Ectodermal cell (in vitro differentiated cells): Measurements from ENCODE around the gene MTMR10.

Source experiments
- H3K27ac ChIP-seq: 2 replicates; pipeline ENCODE4 v1.7.0; 2013; ENCODE audit warnings: mild to moderate bottlenecking, low read depth, low read length; ENCODE audit not compliant: insufficient read depth, poor library complexity, severe bottlenecking
- H3K27me3 ChIP-seq: 2 replicates; pipeline ENCODE4 v1.7.0; 2013; ENCODE audit warnings: mild to moderate bottlenecking, low read length; ENCODE audit not compliant: insufficient read depth, control insufficient read depth, poor library complexity, severe bottlenecking
- H3K36me3 ChIP-seq: one replicate; pipeline ENCODE4 v1.7.0; 2013; ENCODE audit warnings: low read length; ENCODE audit not compliant: control insufficient read depth, insufficient read depth
- H3K4me1 ChIP-seq: one replicate; pipeline ENCODE4 v1.7.0; 2013; ENCODE audit warnings: low read length; ENCODE audit not compliant: control insufficient read depth, insufficient read depth
- H3K4me3 ChIP-seq: 2 replicates; pipeline ENCODE4 v1.7.0; 2013; ENCODE audit warnings: low read depth, low read length, control low read depth; ENCODE audit not compliant: insufficient read depth
- H3K9me3 ChIP-seq: 2 replicates; pipeline ENCODE4 v1.7.0; 2013; ENCODE audit warnings: mild to moderate bottlenecking, low read length, moderate library complexity; ENCODE audit not compliant: control insufficient read depth
- WGBS, 2 experiments: methylation state at CpG; one replicate each; pipeline ENCODE4 v1.1.7; 2013; ENCODE audit warnings: missing lambda C conversion rate in 2 of 2; 5-methylcytosine and 5-hydroxymethylcytosine counted together

Gene MTMR10

GRCh38 chr15:30963681-30964080 is 27.7 kb downstream of the MTMR10 start:
- H3K36me3 ChIP-seq: peaks cover 3% of the 10 kb centered on the region
- no peak overlapping the region for H3K27ac ChIP-seq
- 96 to 100% methylated on average over 2 of the region's 3 CpGs for WGBS, 2 experiments
- no peaks in the 10 kb centered on the region for H3K27me3 ChIP-seq
- no peak overlapping the region for H3K4me3 ChIP-seq
- no peaks in the 10 kb centered on the region for H3K4me1 ChIP-seq
- H3K9me3 ChIP-seq: no peaks in the 10 kb centered on the region

GRCh38 chr15:30962659-30963058 is 28.8 kb downstream of the MTMR10 start:
- Histone ChIP-seq H3K36me3 (peaks cover 12% of the 10 kb centered on the region), H3K4me3 (no peak overlapping the region), H3K4me1 (no peaks in the 10 kb centered on the region), H3K27ac (no peak overlapping the region), H3K27me3 (no peaks in the 10 kb centered on the region), H3K9me3 (no peaks in the 10 kb centered on the region)
- WGBS, 2 experiments: 96 to 98% methylated on average over 2 to 3 of the region's 3 CpGs

GRCh38 chr15:30962079-30962478 is 29.3 kb downstream of the MTMR10 start:
- Histone ChIP-seq H3K27me3 (no peaks in the 10 kb centered on the region), H3K4me1 (no peaks in the 10 kb centered on the region), H3K27ac (no peak overlapping the region), H3K4me3 (no peak overlapping the region), H3K36me3 (peaks cover 14% of the 10 kb centered on the region), H3K9me3 (no peaks in the 10 kb centered on the region)

- no peak overlapping the region for H3K4me3 ChIP-seq
- H3K36me3 ChIP-seq: peaks cover 15% of the 10 kb centered on the region
- no peaks in the 10 kb centered on the region for H3K27me3 ChIP-seq
- WGBS, 2 experiments: 89 to 95% methylated on average over 5 of the region's 5 CpGs
- no peak overlapping the region for H3K27ac ChIP-seq
- no peaks in the 10 kb centered on the region for H3K9me3 ChIP-seq
- H3K4me1 ChIP-seq: no peaks in the 10 kb centered on the region
Measured at GRCh38 chr15:30958219-30958618, 33.2 kb downstream of the MTMR10 start.

- Histone ChIP-seq H3K27me3 (no peaks in the 10 kb centered on the region), H3K27ac (no peak overlapping the region), H3K4me1 (no peaks in the 10 kb centered on the region), H3K9me3 (no peaks in the 10 kb centered on the region), H3K36me3 (peaks cover 23% of the 10 kb centered on the region), H3K4me3 (no peak overlapping the region)
- WGBS, 2 experiments: 94 to 98% methylated on average over 6 of the region's 6 CpGs
Measured at GRCh38 chr15:30956216-30957124, 35.0 kb downstream of the MTMR10 start.

- peaks cover 34% of the 10 kb centered on the region for H3K36me3 ChIP-seq
- 88% methylated on average over 1 of the region's 1 CpG; no CpG with 5 or more reads in 1 of the 2 experiments for WGBS, 2 experiments
- H3K9me3 ChIP-seq: no peaks in the 10 kb centered on the region
- H3K27me3 ChIP-seq: no peaks in the 10 kb centered on the region
- H3K4me3 ChIP-seq: no peak overlapping the region
- no peak overlapping the region for H3K27ac ChIP-seq
- H3K4me1 ChIP-seq: no peaks in the 10 kb centered on the region
Measured at GRCh38 chr15:30954674-30955073, 36.8 kb downstream of the MTMR10 start.

- no peak overlapping the region for H3K4me3 ChIP-seq
Measured at GRCh38 chr15:30953731-30954378, 37.6 kb downstream of the MTMR10 start.

GRCh38 chr15:30953183-30953582 is 38.2 kb downstream of the MTMR10 start:
- Histone ChIP-seq H3K9me3 (no peaks in the 10 kb centered on the region), H3K4me1 (no peaks in the 10 kb centered on the region), H3K36me3 (peaks cover 28% of the 10 kb centered on the region), H3K27ac (no peak overlapping the region), H3K27me3 (no peaks in the 10 kb centered on the region), H3K4me3 (no peak overlapping the region)
- 96 to 97% methylated on average over 6 to 7 of the region's 7 CpGs for WGBS, 2 experiments

More at GRCh38 chr15:30953731-30954378, 37.6 kb downstream of the MTMR10 start:
- no peak overlapping the region for H3K27ac ChIP-seq
- H3K4me1 ChIP-seq: no peaks in the 10 kb centered on the region
- 85 to 88% methylated on average over 7 of the region's 7 CpGs for WGBS, 2 experiments
- H3K27me3 ChIP-seq: no peaks in the 10 kb centered on the region
- H3K9me3 ChIP-seq: no peaks in the 10 kb centered on the region
- H3K36me3 ChIP-seq: peaks cover 34% of the 10 kb centered on the region

GRCh38 chr15:30943654-30944335 is 47.6 kb downstream of the MTMR10 start:
- 95 to 96% methylated on average over 7 to 8 of the region's 8 CpGs for WGBS, 2 experiments
- Histone ChIP-seq H3K9me3 (no peaks in the 10 kb centered on the region), H3K27ac (no peak overlapping the region), H3K36me3 (peaks cover 20% of the 10 kb centered on the region), H3K4me3 (no peak overlapping the region), H3K27me3 (no peaks in the 10 kb centered on the region), H3K4me1 (no peaks in the 10 kb centered on the region)

GRCh38 chr15:30941520-30941919 is 49.9 kb downstream of the MTMR10 start:
- Histone ChIP-seq H3K27ac (no peak overlapping the region), H3K4me1 (no peaks in the 10 kb centered on the region), H3K27me3 (no peaks in the 10 kb centered on the region), H3K9me3 (no peaks in the 10 kb centered on the region), H3K36me3 (peaks cover 34% of the 10 kb centered on the region), H3K4me3 (no peak overlapping the region)
- WGBS, 2 experiments: 93 to 95% methylated on average over 15 of the region's 15 CpGs
